Hair follicle dermal papilla cell (primary cell): ENCODE results near the gene STAG1. TPM values are rescaled to one million over a fixed set of nuclear protein-coding genes. Genes with fewer than 3 reads are reported as not detected.

ENCODE experiments used
- small RNA-seq: library from RNA; depleted of rRNA; stranded (forward); fragments of <200 nt; gene quantifications from one replicate; pipeline ENCODE3, GENCODE V24; 2012
- total RNA-seq: library from RNA; depleted of rRNA; stranded (reverse); fragments of >200 nt; gene quantifications from 2 replicates; pipeline ENCODE4 v1.2.3, GENCODE V29; 2012

The STAG1 gene
- total RNA-seq = 49.5 and 58.1 TPM in 2 replicates

GRCh38 chr3:136752172-136752421 is at the start of gene STAG1:
STAG1 (minus strand) TSS chr3:136752378; CDS start chr3:136630898, 121,480 bp downstream.

Small RNAs within 50 kb of the gene (small RNA-seq; reads per million reads assigned to genes)
- not detected for gene RNU6-1284P
- not detected for gene RNU6-789P

Other genes starting within 250 kb of the STAG1 start
- 9.8 and 14.4 TPM in 2 replicates for gene SLC35G2, start 66.7 kb upstream of the STAG1 start, total RNA-seq
- 47.0 and 48.4 TPM in 2 replicates for gene NCK1, start 109.8 kb upstream of the STAG1 start, total RNA-seq
- 15.1 and 31.3 TPM in 2 replicates for gene IL20RB, start 205.6 kb upstream of the STAG1 start, total RNA-seq